Hepatocyte (in vitro differentiated cells): ENCODE data around the gene TMPRSS15.

ENCODE experiments used
- CTCF ChIP-seq: fragments of 200-600 bp; sonication (generic); IDR thresholded peaks from 2 replicates; pipeline ENCODE4 v1.5.1; 2016; ENCODE audit warnings: antibody characterized with exemption, mild to moderate bottlenecking; ENCODE audit not compliant: poor library complexity
- EZH2 ChIP-seq: fragments of 200-600 bp; sonication (generic); IDR thresholded peaks from 2 replicates; pipeline ENCODE4 v1.6.1; 2016; ENCODE audit warnings: antibody characterized with exemption, mild to moderate bottlenecking, borderline replicate concordance
- EZH2phosphoT487 ChIP-seq: fragments of 200-600 bp; sonication (generic); IDR thresholded peaks from one replicate; pipeline ENCODE4 v1.6.1; 2018; ENCODE audit warnings: antibody characterized with exemption, mild to moderate bottlenecking, low read depth, moderate library complexity; ENCODE audit not compliant: unreplicated experiment, severe bottlenecking

- TF ChIP-seq CTCF (no peak), EZH2 (no peak), EZH2phosphoT487 (no peak)
Measured at GRCh38 chr21:18269856-18270255, 133.7 kb downstream of the TMPRSS15 start.
